SHP77 treated with DMSO at 0.1 percent for 48 hours (cell line): Measurements from ENCODE around the gene GYS1.

Experiments
- DNase-seq: peaks from one replicate; lab custom pipeline; 2025; lab: John Stamatoyannopoulos, UW

The GYS1 gene

DNA sequence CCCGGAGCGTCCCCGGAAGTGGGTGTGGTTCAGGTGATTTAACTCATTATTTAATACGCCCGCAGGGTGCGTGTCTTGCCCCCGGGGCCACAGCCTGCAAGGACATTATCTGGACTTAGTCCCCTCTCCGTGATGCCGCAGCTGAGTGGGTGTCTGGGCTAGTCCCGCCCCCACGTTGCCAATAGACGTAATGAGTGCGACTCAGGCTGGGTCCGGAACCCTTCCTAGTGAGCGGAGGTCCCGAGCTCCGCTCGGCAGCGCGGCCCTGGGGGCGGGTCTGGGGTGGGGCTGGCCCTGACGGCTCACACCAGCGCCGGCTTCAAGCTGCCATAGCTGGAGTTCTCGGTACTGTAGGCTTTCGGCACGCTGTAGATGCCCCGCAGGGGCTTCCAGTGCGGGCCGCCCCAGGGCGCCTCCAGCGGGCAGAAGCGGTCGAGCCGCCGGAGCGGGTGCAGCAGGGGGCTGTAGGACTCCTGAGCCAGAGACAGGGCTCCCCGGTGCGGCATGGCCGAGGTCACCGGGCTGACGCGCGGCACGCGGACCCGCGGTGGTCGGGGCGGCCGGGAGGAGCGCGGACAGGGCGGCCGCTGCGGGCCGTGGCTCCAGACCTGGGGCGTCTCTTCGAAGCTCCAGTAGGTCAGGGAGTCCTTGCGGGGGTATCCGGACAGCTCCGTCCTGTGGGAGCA is 24.7 kb upstream of the GYS1 start:
- peak; percentile 50 for DNase-seq

DNA sequence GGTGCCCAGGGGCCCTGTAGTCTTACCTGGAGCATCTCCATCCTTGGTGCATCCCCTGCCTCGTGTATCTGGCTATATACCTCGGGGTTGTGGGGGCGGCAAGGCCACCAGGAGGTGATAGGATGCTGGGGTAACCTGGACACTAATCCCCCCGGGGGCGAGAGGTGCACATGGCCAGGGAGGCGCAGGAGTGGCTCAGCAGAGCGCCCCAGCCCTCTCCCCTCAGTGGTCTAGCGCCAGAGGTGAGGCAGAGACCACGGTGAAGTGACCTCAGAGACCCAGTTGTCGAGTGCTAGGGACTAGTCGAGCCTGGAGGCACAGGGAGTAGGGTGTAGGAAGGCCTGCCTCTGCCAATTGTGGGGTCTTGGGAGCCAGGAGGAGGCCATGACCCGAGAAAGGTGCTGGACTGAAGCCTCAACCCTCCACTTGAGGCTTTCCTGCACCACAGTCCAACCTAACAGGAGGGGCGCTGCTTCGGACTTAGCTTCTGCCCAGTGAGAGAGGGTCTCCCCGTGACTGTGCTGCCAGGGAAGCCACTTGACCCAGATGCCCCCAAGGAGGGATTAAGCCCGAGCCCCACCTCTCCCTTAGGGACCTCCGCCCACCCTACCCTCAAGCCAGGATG is 24.0 kb upstream of the GYS1 start, which contains the start of gene LHB:
Gene LHB (minus strand): TSS at position 51 of the 625 bp plus-strand sequence. CDS start 10 bp downstream, at position 41.
- DNase-seq = no peak

DNA sequence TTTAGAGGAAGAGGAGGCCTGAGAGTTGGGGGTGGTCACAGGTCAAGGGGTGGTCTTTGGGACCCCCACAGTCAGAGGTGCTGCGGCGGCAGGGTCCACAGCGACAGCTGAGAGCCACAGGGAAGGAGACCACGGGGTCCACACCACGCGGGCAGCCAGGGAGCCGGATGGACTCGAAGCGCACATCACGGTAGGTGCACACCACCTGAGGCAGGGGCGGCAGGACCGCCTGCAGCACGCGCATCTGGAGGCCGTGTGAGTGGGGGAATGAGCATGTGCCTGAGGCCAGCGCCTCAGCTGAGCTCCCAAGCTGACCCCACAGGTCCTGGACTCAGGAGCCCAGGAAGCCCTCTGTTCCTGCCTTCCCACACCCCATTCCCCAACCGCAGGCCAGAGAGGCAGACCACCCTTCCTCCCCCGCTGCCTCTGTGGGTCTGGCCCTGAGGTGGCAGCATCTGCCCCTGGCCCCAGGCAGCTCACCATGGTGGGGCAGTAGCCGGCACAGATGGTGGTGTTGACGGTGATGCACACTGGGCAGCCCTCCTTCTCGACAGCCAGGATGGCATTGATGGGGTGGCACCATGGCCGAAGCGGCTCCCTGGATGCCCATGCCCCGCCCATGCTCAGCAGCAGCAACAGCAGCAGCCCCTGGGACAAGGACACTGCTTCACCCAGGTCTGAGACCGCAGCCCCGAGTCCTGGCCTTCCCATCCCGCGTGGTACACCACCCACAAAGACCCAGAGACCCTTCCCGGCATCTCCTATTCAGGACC is 23.1 kb upstream of the GYS1 start:
- DNase-seq = no peak

GRCh38 chr19:49014870-49015255 is 21.8 kb upstream of the GYS1 start:
- no peak for DNase-seq

DNA sequence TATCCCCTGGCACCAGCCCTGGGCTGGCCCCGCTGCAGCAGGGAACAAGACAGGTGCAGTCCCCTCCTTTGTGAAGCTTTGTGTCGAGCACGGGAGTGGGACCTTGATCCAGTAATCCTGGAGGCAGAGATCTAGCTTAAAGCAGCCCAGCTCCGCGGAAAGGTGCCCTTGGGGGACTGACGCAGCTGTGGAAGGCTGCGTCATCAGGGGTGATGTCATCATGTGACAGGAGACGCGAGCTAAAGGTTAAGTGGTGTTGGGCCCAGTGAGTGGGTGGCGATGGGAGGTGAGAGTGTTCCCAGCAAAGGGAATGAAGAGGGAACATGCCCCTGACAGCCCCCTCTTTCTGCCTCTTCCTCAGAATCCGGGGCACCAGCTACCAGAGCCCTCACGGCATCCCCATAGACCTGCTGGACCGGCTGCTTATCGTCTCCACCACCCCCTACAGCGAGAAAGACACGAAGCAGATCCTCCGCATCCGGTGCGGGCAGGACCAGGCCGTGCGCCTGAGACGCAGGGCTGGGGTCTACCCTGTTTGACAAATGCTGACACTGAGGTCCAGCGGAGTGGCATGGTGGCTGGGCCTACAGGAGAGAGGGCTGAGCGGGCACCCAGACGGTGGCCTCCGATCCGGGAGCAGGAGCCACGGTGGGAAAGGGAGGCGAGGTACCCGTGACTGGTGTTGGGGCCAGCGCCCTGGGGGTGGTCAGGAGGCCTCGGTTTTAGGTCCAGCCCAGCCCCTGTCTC is 21.2 kb upstream of the GYS1 start:
- DNase-seq = peak; percentile 18

GRCh38 chr19:49011194-49011593 is 18.1 kb upstream of the GYS1 start:
- no peak for DNase-seq

GRCh38 chr19:49010453-49010852 is 17.3 kb upstream of the GYS1 start:
- no peak for DNase-seq

GRCh38 chr19:49009828-49010227 is 16.7 kb upstream of the GYS1 start:
- DNase-seq = no peak

DNA sequence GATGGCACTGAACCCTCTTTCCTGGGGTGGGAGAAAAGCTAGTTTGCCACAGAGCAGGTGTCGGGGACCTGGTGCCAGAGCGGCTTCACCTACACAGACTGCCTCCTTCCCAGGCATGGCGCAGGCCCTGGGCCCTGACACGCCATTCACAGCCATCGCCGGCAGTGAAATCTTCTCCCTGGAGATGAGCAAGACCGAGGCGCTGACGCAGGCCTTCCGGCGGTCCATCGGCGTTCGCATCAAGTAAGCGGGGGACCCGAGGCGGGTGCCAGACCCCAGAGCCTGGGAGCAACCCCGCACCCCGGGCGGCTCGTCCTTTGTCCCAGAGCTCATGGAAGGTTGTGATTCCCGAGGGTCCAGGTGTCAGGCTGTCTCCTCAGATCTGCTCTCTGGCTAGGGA is 13.8 kb upstream of the GYS1 start:
- DNase-seq = no peak

DNA sequence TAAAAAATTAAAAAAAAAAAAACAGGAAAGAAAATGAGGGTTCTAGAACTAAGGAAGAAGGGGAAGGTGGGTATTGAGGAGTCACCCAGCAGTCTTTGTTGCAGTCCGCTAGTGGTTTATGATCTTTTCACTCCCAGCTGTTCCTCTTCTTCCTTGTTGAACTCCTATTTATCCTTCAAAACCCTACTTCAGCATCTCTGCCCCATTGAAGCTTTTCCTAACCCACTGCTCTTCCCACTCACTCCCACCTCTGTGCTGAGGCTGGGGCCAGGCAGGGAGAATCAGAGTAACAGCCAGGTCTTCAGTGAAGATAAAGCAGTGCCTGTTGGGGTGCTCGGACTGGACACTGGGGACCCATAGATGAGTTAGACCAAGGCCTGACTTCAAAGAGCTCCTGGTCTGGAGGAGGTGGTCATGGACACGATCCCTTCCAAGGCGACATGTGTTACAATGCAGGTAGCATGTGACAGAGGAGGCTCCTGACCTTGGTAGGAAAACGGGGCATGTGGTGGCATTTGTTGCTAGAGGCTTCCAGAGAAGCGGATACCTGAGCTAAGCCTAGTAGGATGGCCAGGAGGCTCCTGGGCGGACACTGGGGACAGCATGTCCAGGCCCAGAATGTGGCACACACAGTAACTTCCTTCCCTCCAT is 12.0 kb upstream of the GYS1 start:
- no peak for DNase-seq

DNA sequence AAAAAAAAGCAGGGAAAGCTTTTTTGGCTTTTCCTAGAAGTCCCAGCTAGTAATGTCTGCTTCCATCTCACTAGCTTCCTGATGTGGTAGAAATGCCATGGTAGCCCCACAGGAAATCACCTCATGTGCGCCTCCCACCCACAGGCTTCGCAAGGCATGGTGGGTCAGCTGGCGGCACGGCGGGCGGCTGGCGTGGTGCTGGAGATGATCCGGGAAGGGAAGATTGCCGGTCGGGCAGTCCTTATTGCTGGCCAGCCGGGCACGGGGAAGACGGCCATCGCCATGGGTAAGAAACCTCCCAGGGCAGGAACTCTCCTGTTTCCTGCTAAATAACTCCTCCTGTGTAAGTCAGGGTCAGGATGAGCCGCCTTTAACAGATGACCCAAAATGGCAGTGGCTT is 11.0 kb upstream of the GYS1 start:
- no peak for DNase-seq

DNA sequence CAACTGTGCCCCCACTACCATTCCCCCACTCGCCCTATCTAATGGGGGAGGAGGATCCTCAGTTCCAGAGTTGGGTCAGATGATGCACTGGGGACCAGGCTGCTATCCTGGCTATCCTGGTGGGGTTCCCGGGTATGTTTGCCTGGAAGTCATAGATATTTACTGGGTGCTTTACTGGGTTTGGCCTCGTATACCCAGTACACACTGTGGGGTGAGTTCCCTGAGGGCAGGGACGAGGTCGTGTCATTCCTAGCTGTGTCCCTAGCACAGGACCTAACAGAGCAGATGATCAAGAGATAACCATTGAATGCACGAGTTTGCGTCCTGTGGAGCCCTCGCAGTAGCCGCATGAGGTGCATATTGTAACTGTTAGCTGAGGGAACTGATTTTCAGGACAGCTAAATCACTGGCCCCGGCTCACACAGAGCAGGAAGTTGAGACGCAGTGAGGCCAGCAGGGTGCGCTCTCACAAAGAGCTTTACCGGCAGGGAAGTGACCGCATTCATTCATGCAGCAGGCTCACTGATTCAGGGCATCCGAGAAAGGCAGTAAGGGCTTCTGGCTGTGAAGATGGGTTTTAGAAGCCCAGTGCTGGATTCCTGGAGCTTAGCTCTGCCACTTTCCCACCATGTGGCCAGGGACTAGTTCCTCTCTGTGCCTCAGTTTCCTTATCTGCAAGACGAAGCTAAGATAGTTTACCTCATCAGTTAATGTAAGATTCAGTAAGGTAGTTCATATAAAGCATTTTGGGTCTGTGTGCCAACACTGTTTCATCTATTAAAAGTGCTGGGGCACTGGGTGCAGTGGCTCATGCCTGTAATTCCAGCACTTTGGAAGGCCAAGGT is 6.6 kb upstream of the GYS1 start:
- DNase-seq = peak; percentile 28

DNA sequence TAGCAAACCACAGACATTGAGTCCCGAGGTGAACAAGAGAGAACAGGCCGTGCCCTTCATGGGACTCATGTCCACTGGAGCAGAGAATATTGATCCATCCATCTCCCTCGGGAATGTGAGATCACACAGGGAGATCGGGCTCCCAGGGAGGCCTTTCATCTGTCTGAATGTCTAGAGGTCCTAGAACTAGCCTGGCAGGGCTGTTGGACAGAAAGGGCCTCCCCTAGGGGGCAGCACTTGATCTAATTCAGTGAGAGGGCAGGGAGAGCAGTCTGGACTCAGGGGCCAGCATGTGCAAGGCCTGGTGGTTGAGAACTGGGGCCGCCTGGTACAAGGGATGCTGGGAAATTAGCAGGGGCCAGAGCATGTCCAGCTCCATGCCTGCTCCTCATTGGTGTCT is 4.9 kb upstream of the GYS1 start:
- DNase-seq = peak; percentile 30

GRCh38 chr19:48994035-48994386 is 902 bp upstream of the GYS1 start:
- DNase-seq = no peak

- DNase-seq = no peak
These were observed 431 bp downstream of the GYS1 start for GRCh38 chr19:48992581-48993174.

DNA sequence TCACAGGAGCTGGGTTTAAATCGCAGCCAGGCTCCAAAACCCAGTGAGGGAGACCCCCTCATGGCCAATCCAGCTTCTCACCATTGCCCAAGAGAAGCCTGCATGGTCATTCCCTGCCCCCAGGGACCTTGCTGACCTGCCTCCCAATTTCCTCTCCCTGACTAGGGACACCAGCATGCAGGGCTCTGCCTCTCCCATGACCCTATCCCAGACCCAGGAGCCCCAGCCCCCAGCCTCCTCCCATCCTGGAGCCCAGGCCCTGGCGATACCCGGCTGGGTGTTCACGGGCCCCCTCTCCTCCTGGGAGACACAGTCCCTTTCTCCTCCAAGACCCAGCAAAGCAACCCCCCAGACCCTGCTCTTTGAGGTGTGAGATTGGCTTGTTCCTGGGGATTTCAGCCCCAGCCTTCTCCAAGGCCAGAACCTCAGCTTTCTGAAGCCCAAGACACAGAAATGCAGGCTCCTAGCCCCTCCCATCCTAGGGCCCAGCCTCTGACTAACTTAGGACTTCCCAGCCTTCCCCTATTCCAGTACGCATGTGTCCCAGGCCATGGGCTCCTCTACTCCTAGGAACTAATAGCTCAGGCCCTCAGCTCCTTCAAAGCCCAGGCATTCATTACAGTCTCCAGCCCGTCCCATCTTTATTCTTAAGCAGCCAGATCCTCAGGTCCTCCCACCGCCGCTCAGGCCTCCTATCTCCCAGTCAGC is 1.1 kb downstream of the GYS1 start:
- DNase-seq = no peak

DNA sequence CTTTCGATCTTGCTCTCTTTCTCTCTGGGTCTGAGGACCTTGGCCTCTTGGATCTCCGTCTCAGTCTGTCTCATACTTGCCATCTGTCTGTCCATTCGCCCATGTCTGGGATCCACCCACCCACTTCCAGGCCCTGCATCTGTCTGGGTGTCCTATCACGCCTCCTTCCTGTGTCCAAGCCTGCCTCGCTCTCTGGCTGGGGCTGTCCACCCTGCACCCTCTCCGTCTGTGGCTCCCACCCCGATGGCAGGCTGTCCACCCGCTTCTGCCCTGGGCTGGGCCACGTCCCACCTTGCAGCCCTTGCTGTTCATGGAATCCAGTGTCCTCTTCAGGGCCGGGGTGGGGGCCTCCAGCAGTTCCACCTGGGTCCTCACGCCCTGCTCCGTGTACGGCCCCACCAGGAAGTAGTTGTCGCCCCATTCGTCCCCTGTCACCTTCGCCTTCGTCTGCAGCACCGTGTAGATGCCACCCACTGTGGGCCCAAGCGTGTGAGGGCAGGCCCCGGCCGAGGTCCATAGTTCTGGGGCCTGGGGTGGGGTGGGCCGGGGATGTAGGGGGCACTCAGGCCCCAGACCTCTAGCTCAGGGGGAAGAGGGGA is 2.0 kb downstream of the GYS1 start:
- no peak for DNase-seq

DNA sequence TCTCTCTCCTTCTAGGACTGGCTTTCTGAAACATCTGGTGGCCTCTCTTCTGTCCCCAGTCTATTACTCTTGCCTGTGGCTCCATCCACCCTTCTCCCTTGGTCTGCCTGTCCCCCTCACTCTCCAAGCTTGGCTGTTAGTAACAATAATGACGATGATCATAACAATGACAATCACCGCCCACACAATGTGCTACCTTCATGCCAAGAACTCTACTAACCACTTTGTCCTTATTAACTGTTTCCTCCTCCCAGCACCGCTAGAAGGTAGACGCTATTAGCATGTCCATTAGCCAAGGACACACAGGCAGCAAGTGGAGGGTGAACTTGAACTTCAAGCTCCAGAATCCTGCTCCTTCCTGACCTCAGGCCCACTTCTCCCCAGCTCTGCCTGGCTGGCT is 2.7 kb downstream of the GYS1 start:
- no peak for DNase-seq

- no peak for DNase-seq
These were observed 3.3 kb downstream of the GYS1 start for GRCh38 chr19:48989701-48990291.
